ENCODE results near the gene TMEM150C.

- TF ChIP-seq TAF1 (IDR thresholded peaks at IDR 0.05; ENCODE audit: borderline replicate concordance, insufficient read depth, low read length), result no peak
- no peak for TF ChIP-seq POLR2AphosphoS5 (IDR thresholded peaks at IDR 0.05; ENCODE audit: low read depth, low read length)
- TF ChIP-seq, protein P1, sequence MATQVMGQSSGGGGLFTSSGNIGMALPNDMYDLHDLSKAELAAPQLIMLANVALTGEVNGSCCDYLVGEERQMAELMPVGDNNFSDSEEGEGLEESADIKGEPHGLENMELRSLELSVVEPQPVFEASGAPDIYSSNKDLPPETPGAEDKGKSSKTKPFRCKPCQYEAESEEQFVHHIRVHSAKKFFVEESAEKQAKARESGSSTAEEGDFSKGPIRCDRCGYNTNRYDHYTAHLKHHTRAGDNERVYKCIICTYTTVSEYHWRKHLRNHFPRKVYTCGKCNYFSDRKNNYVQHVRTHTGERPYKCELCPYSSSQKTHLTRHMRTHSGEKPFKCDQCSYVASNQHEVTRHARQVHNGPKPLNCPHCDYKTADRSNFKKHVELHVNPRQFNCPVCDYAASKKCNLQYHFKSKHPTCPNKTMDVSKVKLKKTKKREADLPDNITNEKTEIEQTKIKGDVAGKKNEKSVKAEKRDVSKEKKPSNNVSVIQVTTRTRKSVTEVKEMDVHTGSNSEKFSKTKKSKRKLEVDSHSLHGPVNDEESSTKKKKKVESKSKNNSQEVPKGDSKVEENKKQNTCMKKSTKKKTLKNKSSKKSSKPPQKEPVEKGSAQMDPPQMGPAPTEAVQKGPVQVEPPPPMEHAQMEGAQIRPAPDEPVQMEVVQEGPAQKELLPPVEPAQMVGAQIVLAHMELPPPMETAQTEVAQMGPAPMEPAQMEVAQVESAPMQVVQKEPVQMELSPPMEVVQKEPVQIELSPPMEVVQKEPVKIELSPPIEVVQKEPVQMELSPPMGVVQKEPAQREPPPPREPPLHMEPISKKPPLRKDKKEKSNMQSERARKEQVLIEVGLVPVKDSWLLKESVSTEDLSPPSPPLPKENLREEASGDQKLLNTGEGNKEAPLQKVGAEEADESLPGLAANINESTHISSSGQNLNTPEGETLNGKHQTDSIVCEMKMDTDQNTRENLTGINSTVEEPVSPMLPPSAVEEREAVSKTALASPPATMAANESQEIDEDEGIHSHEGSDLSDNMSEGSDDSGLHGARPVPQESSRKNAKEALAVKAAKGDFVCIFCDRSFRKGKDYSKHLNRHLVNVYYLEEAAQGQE (IDR thresholded peaks at IDR 0.05; ENCODE audit: insufficient read depth in 1 of 2, low read depth in 2 of 2, low read length in 2 of 2), result no peak
- TF ChIP-seq SIN3A (IDR thresholded peaks at IDR 0.05; ENCODE audit: borderline replicate concordance, insufficient read depth, low read length), result no peak
These were observed 18.7 kb downstream of the TMEM150C start for GRCh38 chr4:82543131-82543530.
